ENCODE results near the gene CRAMP1. TPM values are rescaled to one million over a fixed set of nuclear protein-coding genes. Genes with fewer than 3 reads are reported as not detected.

CRAMP1 gene
- total RNA-seq, 1 donor from 2014 or later: 29.4 TPM

- H3K4me1 Mint-ChIP-seq (ENCODE audit: unreplicated experiment): peaks cover 20% of the 10 kb centered on the region
- H3K36me3 Mint-ChIP-seq (ENCODE audit: unreplicated experiment): peaks cover 59% of the 10 kb centered on the region
- DNase-seq (ENCODE audit: extremely low spot score, unreplicated experiment): no peak
- H3K9me3 Mint-ChIP-seq (ENCODE audit: unreplicated experiment): no peaks in the 10 kb centered on the region
- H3K4me3 Mint-ChIP-seq (ENCODE audit: unreplicated experiment): no peak overlapping the region
- no peak for TF ChIP-seq CTCF (IDR thresholded peaks at IDR 0.05)
- peak overlapping the region; percentile 77 for H3K27ac Mint-ChIP-seq (ENCODE audit: unreplicated experiment)
- no peaks in the 10 kb centered on the region for H3K27me3 Mint-ChIP-seq (ENCODE audit: unreplicated experiment)
Measured at GRCh38 chr16:1645914-1646525, 33.9 kb downstream of the CRAMP1 start.

GRCh38 chr16:1647856-1648255, 35.7 kb downstream of the CRAMP1 start:
- no peak for TF ChIP-seq CTCF (IDR thresholded peaks at IDR 0.05)
- Mint-ChIP-seq H3K27ac (ENCODE audit: unreplicated experiment) (no peak overlapping the region), H3K27me3 (ENCODE audit: unreplicated experiment) (no peaks in the 10 kb centered on the region), H3K4me3 (ENCODE audit: unreplicated experiment) (no peak overlapping the region), H3K4me1 (ENCODE audit: unreplicated experiment) (peaks cover 20% of the 10 kb centered on the region), H3K9me3 (ENCODE audit: unreplicated experiment) (no peaks in the 10 kb centered on the region), H3K36me3 (ENCODE audit: unreplicated experiment) (peaks cover 58% of the 10 kb centered on the region)
- DNase-seq (ENCODE audit: extremely low spot score, unreplicated experiment): no peak

GRCh38 chr16:1650131-1650530, 38.0 kb downstream of the CRAMP1 start:
- no peak for DNase-seq (ENCODE audit: extremely low spot score, unreplicated experiment)
- Mint-ChIP-seq H3K27ac (ENCODE audit: unreplicated experiment) (no peak overlapping the region), H3K4me3 (ENCODE audit: unreplicated experiment) (no peak overlapping the region), H3K36me3 (ENCODE audit: unreplicated experiment) (peaks cover 49% of the 10 kb centered on the region), H3K27me3 (ENCODE audit: unreplicated experiment) (no peaks in the 10 kb centered on the region), H3K4me1 (ENCODE audit: unreplicated experiment) (peaks cover 15% of the 10 kb centered on the region), H3K9me3 (ENCODE audit: unreplicated experiment) (no peaks in the 10 kb centered on the region)
- no peak for TF ChIP-seq CTCF (IDR thresholded peaks at IDR 0.05)

GRCh38 chr16:1651094-1651973, 39.2 kb downstream of the CRAMP1 start:
- Mint-ChIP-seq H3K9me3 (ENCODE audit: unreplicated experiment) (no peaks in the 10 kb centered on the region), H3K36me3 (ENCODE audit: unreplicated experiment) (peaks cover 47% of the 10 kb centered on the region), H3K4me3 (ENCODE audit: unreplicated experiment) (no peak overlapping the region), H3K4me1 (ENCODE audit: unreplicated experiment) (peaks cover 5% of the 10 kb centered on the region), H3K27me3 (ENCODE audit: unreplicated experiment) (no peaks in the 10 kb centered on the region), H3K27ac (ENCODE audit: unreplicated experiment) (peak overlapping the region; percentile 29)
- no peak for DNase-seq (ENCODE audit: extremely low spot score, unreplicated experiment)
- no peak for TF ChIP-seq CTCF (IDR thresholded peaks at IDR 0.05)

- Mint-ChIP-seq H3K27me3 (ENCODE audit: unreplicated experiment) (no peaks in the 10 kb centered on the region), H3K9me3 (ENCODE audit: unreplicated experiment) (no peaks in the 10 kb centered on the region), H3K27ac (ENCODE audit: unreplicated experiment) (no peak overlapping the region), H3K36me3 (ENCODE audit: unreplicated experiment) (peaks cover 43% of the 10 kb centered on the region), H3K4me1 (ENCODE audit: unreplicated experiment) (no peaks in the 10 kb centered on the region), H3K4me3 (ENCODE audit: unreplicated experiment) (no peak overlapping the region)
- no peak for TF ChIP-seq CTCF (IDR thresholded peaks at IDR 0.05)
- no peak for DNase-seq (ENCODE audit: extremely low spot score, unreplicated experiment)
Measured at GRCh38 chr16:1651974-1652312, 39.8 kb downstream of the CRAMP1 start.
